Activated T-helper 1 cell treated with Interleukin-2 at 50 U/mL for 16 hours (primary cell): ENCODE measurements around the gene KCTD14.
A peak's percentile ranks its signal among the peaks of the same experiment; 100 is the strongest.
"Not testable (repeated sequence)": the region's sequence is repeated elsewhere in the genome, so short reads cannot be mapped to it uniquely, and the experiment has no call there.

Experiments used
- DNase-seq: peaks from one replicate; pipeline ENCODE4 v3.0.0-alpha.2; 2020; ENCODE audit warnings: low read depth

The KCTD14 gene

GRCh38 chr11:78021611-78022010 is 1.5 kb downstream of the KCTD14 start:
- DNase-seq: no peak

GRCh38 chr11:78020246-78020645 is 2.8 kb downstream of the KCTD14 start:
- DNase-seq: no peak

- no peak for DNase-seq
Measured at GRCh38 chr11:78019808-78020207, 3.3 kb downstream of the KCTD14 start.

DNA sequence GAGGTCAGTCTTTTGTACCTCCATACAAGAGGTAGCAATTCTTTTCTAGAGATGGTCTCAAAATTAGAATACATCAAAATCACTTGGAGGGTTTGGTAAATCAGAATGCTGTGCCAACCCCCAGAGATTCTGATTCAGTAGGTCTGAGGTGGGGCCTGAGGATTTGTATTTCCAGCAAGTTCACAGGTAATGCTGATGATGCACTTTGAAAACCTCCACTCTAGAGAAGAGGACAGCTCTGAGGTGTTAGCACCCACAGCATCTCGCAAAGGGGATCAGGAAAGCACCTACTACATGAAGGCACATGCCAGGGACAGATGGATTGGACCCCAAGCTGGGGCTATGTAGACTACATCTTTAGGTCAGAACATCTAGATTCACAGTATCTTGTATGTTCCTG is 7.2 kb downstream of the KCTD14 start:
- no peak for DNase-seq

DNA sequence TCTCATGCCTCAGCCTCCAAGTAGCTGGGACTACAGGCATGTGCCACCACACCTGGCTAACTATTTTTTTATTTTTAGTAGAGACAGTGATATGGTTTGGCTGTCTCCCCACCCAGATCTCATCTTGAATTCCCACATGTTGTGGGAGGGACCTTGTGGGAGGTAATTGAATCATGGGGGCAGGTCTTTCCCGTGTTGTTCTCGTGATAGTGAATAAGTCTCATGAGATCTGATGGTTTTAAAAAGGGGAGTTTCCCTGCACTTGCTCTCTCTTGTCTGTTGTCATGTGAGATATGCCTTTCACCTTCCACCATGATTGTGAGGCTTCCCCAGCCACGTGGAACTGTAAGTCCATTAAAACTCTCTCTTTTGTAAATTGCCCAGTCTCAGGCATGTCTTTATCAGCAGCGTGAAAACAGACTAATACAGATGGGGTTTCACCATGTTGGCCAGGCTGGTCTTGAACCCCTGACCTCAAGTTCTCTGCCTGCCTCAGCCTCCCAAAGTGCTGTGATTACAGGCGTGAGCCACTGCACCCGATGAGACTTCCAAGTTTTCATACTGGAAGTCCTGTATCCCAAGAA is 8.0 kb downstream of the KCTD14 start:
- DNase-seq: not testable (repeated sequence)

DNA sequence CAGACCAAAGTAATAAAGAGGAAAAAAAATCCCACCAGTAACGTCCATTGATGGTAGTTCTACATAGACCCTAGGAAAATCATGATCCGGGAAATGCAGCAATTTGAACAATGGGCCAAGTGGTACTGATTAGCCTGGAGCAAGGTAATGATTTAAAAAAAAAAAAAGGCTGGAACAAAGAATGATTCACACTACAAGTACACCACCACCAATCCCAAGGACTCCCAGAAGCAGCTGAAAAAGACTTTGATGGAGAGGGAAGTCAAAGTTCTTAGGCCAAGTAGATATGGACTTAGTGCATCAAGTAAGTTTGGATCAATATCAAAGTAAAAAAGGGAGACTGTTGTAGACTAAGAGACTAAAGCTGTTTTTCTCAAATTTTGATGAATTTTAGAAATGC is 11.8 kb downstream of the KCTD14 start:
- no peak for DNase-seq

GRCh38 chr11:78010755-78011154 is 12.3 kb downstream of the KCTD14 start:
- DNase-seq: no peak

DNA sequence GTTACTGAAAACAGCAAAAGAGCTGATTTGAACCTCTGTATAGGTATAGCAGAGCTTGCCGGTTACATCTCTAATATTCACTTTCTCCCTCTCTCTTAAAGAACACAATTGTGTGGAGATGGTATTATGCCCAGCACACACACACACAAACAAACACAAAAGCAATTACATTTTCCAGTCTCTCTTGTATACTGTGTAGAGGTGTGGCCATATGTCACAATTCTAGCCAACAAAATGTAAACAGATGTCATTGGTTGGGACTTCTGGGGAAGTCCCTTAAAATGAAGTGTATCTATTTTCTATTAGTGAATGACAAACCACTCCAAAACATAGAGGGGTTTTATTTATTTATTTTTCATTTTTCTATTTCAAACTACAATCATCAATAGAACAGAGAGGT is 12.8 kb downstream of the KCTD14 start:
- DNase-seq: no peak

- no peak for DNase-seq
Measured at GRCh38 chr11:78009062-78009461, 14.0 kb downstream of the KCTD14 start.

DNA sequence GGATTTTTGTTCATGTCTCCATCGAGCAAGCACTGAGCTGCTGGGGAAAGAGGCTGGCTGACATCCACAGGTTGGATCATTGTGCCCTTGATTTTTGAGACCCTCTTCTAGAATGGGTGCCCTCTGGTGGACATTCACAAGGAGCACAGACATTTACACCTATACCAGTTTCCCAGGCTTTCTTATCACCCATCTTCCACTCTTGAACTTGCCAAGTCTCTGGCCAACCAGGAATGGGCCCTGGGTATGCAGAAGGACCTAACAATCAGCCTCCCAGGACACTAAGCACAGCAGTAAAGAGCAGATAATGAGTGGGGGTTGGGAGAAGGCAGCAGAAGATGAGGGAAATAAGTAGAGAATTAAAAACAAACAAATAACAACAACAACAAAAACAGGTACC is 22.9 kb downstream of the KCTD14 start:
- DNase-seq: no peak

GRCh38 chr11:77999446-78000030 is 23.5 kb downstream of the KCTD14 start:
- no peak for DNase-seq

DNA sequence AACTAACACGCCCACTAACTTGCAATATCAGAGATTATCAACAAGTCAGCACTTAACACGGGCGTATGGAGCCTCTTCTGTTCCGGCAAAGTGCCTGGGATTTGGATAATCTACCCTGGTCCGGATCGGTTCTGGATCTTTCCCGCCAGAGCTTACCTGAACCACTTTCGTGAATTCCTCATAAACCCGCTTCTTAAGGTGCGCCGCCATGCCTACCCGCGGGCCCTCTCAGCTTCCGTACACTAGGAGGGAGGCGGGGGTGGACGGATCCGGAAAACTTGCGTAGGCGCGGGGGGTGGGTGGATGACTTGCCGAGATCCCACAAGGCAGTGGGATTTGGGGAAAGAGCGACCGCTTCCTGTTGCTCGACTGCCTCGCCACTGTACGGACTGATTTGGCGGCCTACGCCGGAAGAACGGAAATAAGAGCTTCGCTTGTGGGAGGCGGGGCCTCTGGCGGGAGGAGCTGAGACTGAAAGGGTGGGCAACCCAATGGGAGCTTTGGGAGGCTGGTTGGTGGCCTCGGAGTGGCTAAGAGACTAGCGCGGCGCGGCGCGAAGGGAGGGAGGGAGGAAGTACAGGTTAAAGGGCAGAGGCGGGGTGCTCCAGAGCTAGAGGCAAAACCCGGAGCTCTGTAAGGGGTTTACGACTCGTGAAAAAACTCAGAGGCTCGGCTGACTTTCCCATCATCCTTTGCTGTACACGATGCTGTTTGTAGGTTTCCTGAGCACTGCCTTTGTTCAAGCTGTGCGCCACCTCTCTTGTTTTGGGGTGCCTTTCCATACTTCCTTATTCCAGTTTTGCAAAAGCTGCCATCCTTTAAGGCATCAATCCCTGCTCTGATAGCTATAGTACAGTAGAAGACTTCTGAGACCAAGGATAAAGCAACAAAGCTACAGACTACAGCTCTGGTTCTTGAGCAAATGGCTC is 28.4 kb downstream of the KCTD14 start, which contains the start of gene INTS4:
TSS of gene INTS4 (minus strand) at position 235 of the 929 bp plus-strand sequence. CDS start at position 210, 25 bp downstream.
- DNase-seq: peak; percentile 97

- DNase-seq: no peak
Measured at GRCh38 chr11:77993902-77994301, 29.2 kb downstream of the KCTD14 start.

GRCh38 chr11:77990981-77991380 is 32.1 kb downstream of the KCTD14 start:
- DNase-seq: no peak

DNA sequence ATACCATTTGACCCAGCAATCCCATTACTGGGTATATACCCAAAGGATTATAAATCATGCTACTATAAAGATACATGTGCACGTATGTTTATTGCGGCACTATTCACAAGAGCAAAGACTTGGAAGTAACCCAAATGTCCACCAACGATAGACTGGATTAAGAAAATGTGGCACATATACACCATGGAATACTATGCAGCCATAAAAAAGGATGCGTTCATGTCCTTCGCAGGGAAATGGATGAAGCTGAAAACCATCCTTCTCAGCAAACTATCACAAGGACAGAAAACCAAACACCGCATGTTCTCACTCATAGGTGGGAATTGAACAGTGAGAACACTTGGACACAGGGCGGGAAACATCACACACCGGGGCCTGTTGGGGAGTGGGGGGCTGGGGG is 36.6 kb downstream of the KCTD14 start:
- not testable (repeated sequence) for DNase-seq

GRCh38 chr11:77981346-77981947 is 41.6 kb downstream of the KCTD14 start:
- DNase-seq: no peak

GRCh38 chr11:77968337-77968736 is 54.7 kb downstream of the KCTD14 start:
- DNase-seq: no peak

GRCh38 chr11:77967753-77968152 is 55.3 kb downstream of the KCTD14 start:
- no peak for DNase-seq

GRCh38 chr11:77967121-77967520 is 56.0 kb downstream of the KCTD14 start:
- DNase-seq: no peak

DNA sequence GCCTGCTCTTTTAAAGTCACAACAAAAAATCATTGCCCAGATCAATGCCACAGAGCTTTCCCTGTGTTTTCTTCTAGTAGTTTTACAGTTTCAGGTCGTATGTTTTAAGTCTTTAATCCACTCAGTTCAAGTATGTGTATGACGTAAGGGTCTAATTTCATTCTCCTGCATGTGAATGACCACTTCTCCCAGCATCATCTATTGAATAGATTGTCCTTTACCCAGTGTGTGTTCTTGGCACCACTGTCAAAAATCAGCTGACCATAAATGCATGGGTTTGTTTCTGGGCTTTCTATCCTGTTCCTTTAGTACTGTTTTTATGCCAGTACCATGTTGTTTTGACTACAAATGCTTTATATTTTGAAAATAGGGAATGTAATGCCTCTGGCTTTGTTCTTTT is 56.7 kb downstream of the KCTD14 start:
- no peak for DNase-seq
